ENCODE results near the gene LRRN1.

GRCh38 chr3:3860235-3860634 is 61.0 kb downstream of the LRRN1 start:
- TF ChIP-seq CTCF (IDR thresholded peaks at IDR 0.05) (no peak), POLR2A (IDR thresholded peaks at IDR 0.05) (no peak)

Measured in heart left ventricle (tissue), 13 donors.